ENCODE measurements around the gene USP34.

The USP34 gene

GRCh38 chr2:61238219-61239012 lies 232.5 kb downstream of the USP34 start:
- Histone ChIP-seq H3K36me3 (ENCODE audit: control insufficient read depth, insufficient read depth, low read length) (no peaks in the 10 kb centered on the region), H3K9ac (no peak overlapping the region)
- TF ChIP-seq CTCF (IDR thresholded peaks at IDR 0.05) = no peak

GRCh38 chr2:61235716-61236115 lies 235.2 kb downstream of the USP34 start:
- Histone ChIP-seq H3K27ac (no peak overlapping the region), H3K4me1 (no peaks in the 10 kb centered on the region), H2AFZ (no peak overlapping the region), H3K9ac (no peak overlapping the region), H3K79me2 (no peaks in the 10 kb centered on the region), H3K4me3 (ENCODE audit: low read depth, low read length) (no peak overlapping the region), H3K9me3 (ENCODE audit: control insufficient read depth, low read length) (no peaks in the 10 kb centered on the region), H3K27me3 (ENCODE audit: control insufficient read depth, insufficient read depth, low read length) (no peaks in the 10 kb centered on the region), H3K4me2 (ENCODE audit: low read length) (no peak overlapping the region), H3K36me3 (ENCODE audit: control insufficient read depth, insufficient read depth, low read length) (no peaks in the 10 kb centered on the region)
- no peak for TF ChIP-seq CTCF (IDR thresholded peaks at IDR 0.05)

More at GRCh38 chr2:61238219-61239012, 232.5 kb downstream of the USP34 start:
- Histone ChIP-seq H2AFZ (no peak overlapping the region), H3K27ac (no peak overlapping the region), H3K9me3 (ENCODE audit: control insufficient read depth, low read length) (no peaks in the 10 kb centered on the region), H3K27me3 (ENCODE audit: control insufficient read depth, insufficient read depth, low read length) (no peaks in the 10 kb centered on the region), H3K4me3 (ENCODE audit: low read depth, low read length) (no peak overlapping the region), H3K79me2 (no peaks in the 10 kb centered on the region), H3K4me1 (no peaks in the 10 kb centered on the region), H3K4me2 (ENCODE audit: low read length) (no peak overlapping the region)

GRCh38 chr2:61233581-61233980 lies 237.3 kb downstream of the USP34 start:
- TF ChIP-seq CTCF (IDR thresholded peaks at IDR 0.05) = no peak
- Histone ChIP-seq H3K36me3 (ENCODE audit: control insufficient read depth, insufficient read depth, low read length) (no peaks in the 10 kb centered on the region), H3K4me2 (ENCODE audit: low read length) (no peak overlapping the region)

GRCh38 chr2:61229936-61230335 lies 241.0 kb downstream of the USP34 start:
- TF ChIP-seq CTCF (IDR thresholded peaks at IDR 0.05) = no peak
- H2AFZ ChIP-seq = no peak overlapping the region
- no peaks in the 10 kb centered on the region for H3K9me3 ChIP-seq (ENCODE audit: control insufficient read depth, low read length)
- H3K27me3 ChIP-seq (ENCODE audit: control insufficient read depth, insufficient read depth, low read length) = no peaks in the 10 kb centered on the region
- H3K36me3 ChIP-seq (ENCODE audit: control insufficient read depth, insufficient read depth, low read length) = no peaks in the 10 kb centered on the region
- H3K4me1 ChIP-seq = no peaks in the 10 kb centered on the region
- no peak overlapping the region for H3K4me3 ChIP-seq (ENCODE audit: low read depth, low read length)
- H3K27ac ChIP-seq = no peak overlapping the region
- no peaks in the 10 kb centered on the region for H3K79me2 ChIP-seq
- H3K4me2 ChIP-seq (ENCODE audit: low read length) = no peak overlapping the region
- H3K9ac ChIP-seq = no peak overlapping the region

More at GRCh38 chr2:61233581-61233980, 237.3 kb downstream of the USP34 start:
- H3K9me3 ChIP-seq (ENCODE audit: control insufficient read depth, low read length) = no peaks in the 10 kb centered on the region
- no peak overlapping the region for H3K4me3 ChIP-seq (ENCODE audit: low read depth, low read length)
- H3K27ac ChIP-seq = no peak overlapping the region
- no peak overlapping the region for H3K9ac ChIP-seq
- no peak overlapping the region for H2AFZ ChIP-seq
- no peaks in the 10 kb centered on the region for H3K27me3 ChIP-seq (ENCODE audit: control insufficient read depth, insufficient read depth, low read length)
- no peaks in the 10 kb centered on the region for H3K4me1 ChIP-seq
- no peaks in the 10 kb centered on the region for H3K79me2 ChIP-seq

- H3K9ac ChIP-seq = no peak overlapping the region
Measured at GRCh38 chr2:61222567-61222966, 248.3 kb downstream of the USP34 start.

More at GRCh38 chr2:61222567-61222966, 248.3 kb downstream of the USP34 start:
- Histone ChIP-seq H3K79me2 (no peaks in the 10 kb centered on the region), H3K4me3 (ENCODE audit: low read depth, low read length) (no peak overlapping the region), H3K4me1 (no peaks in the 10 kb centered on the region), H3K36me3 (ENCODE audit: control insufficient read depth, insufficient read depth, low read length) (no peaks in the 10 kb centered on the region), H3K27ac (no peak overlapping the region), H2AFZ (no peak overlapping the region), H3K4me2 (ENCODE audit: low read length) (no peak overlapping the region), H3K27me3 (ENCODE audit: control insufficient read depth, insufficient read depth, low read length) (no peaks in the 10 kb centered on the region), H3K9me3 (ENCODE audit: control insufficient read depth, low read length) (no peaks in the 10 kb centered on the region)
- TF ChIP-seq CTCF (IDR thresholded peaks at IDR 0.05) = no peak

All from parathyroid adenoma (tissue), 2 donors.